Fibroblast of skin of left quadriceps (primary cell): Measurements from ENCODE around the gene MFAP3.
"Not testable (repeated sequence)": the region's sequence is repeated elsewhere in the genome, so short reads cannot be mapped to it uniquely, and the experiment has no call there.

Source experiments
- DNase-seq, 2 experiments: peaks; one replicate each; pipeline ENCODE4 v3.0.0-alpha.2; 2013; ENCODE audit warnings: low read depth in 2 of 2

The MFAP3 gene

GRCh38 chr5:154053468-154053867, 14.7 kb downstream of the MFAP3 start:
- DNase-seq = no peak

GRCh38 chr5:154055201-154055600, 16.4 kb downstream of the MFAP3 start:
- DNase-seq = no peak

GRCh38 chr5:154058055-154059038, 19.6 kb downstream of the MFAP3 start:
- no peak for DNase-seq

- no peak for DNase-seq
Measured at GRCh38 chr5:154059039-154059430, 20.3 kb downstream of the MFAP3 start.

- no peak for DNase-seq
Measured at GRCh38 chr5:154059583-154059982, 20.8 kb downstream of the MFAP3 start.

- no peak for DNase-seq
Measured at GRCh38 chr5:154060606-154061005, 21.8 kb downstream of the MFAP3 start.

- no peak for DNase-seq
Measured at GRCh38 chr5:154063372-154063771, 24.6 kb downstream of the MFAP3 start.

GRCh38 chr5:154065971-154066370, 27.2 kb downstream of the MFAP3 start:
- no peak for DNase-seq

- not testable (repeated sequence) for DNase-seq
Measured at GRCh38 chr5:154069854-154070253, 31.1 kb downstream of the MFAP3 start.

GRCh38 chr5:154071799-154072413, 33.1 kb downstream of the MFAP3 start:
- DNase-seq = no peak

- peak; percentile 36 to 38 for DNase-seq
Measured at GRCh38 chr5:154072414-154073171, 33.8 kb downstream of the MFAP3 start.

- no peak for DNase-seq
Measured at GRCh38 chr5:154076240-154076922, 37.6 kb downstream of the MFAP3 start.

- no peak for DNase-seq
Measured at GRCh38 chr5:154077696-154078095, 38.9 kb downstream of the MFAP3 start.

GRCh38 chr5:154078272-154078671, 39.5 kb downstream of the MFAP3 start:
- DNase-seq = no peak

- no peak for DNase-seq
Measured at GRCh38 chr5:154081246-154081645, 42.5 kb downstream of the MFAP3 start.

- no peak for DNase-seq
Measured at GRCh38 chr5:154084062-154084639, 45.4 kb downstream of the MFAP3 start.

- DNase-seq = no peak
Measured at GRCh38 chr5:154086146-154086545, 47.4 kb downstream of the MFAP3 start.

- DNase-seq = no peak
Measured at GRCh38 chr5:154086641-154087040, 47.9 kb downstream of the MFAP3 start.

GRCh38 chr5:154087260-154087659, 48.5 kb downstream of the MFAP3 start:
- no peak for DNase-seq

- DNase-seq = no peak
Measured at GRCh38 chr5:154088801-154089200, 50.0 kb downstream of the MFAP3 start.

GRCh38 chr5:154090656-154091055, 51.9 kb downstream of the MFAP3 start:
- DNase-seq = no peak
